K562 (cell line): Measurements from ENCODE around the gene C11orf65. TPM values are rescaled to one million over a fixed set of nuclear protein-coding genes. Genes with fewer than 3 reads are reported as not detected.
A peak's percentile ranks its signal among the peaks of the same experiment; 100 is the strongest.

ENCODE experiments used
- ATAC-seq: fragments of 200-7000 bp; cut with Tn5 transposase; 3 replicates; pipeline ENCODE4 v1.9.1; 2020; ENCODE audit warnings: moderate library complexity
- BruUV-seq: library from RNA; stranded (reverse); fragments of 400-500 nt; replicated peaks from 2 replicates; lab custom pipeline; 2021; lab: Mats Ljungman, UMichigan
- CTCF ChIA-PET: fragments of 300-600 bp; formaldehyde crosslinking; extraction: SDS; loops from one replicate; lab custom pipeline; 2021; ENCODE audit warnings: low intra/inter-chr PET ratio; lab: Yijun Ruan, JAX
- POLR2A ChIA-PET: fragments of 300-600, 350-650 bp; sonication (Branson Sonifier 250); formaldehyde crosslinking; extraction: SDS; loops from one replicate; lab custom pipeline; 2021; ENCODE audit warnings: antibody characterized with exemption, inconsistent platforms; lab: Yijun Ruan, JAX
- DNase-seq, 4 experiments: peaks; one replicate each; pipeline versions ENCODE4 v3.0.0 to v3.0.0-alpha.2; 2011 to 2018; ENCODE audit warnings: low spot score in 3 of 4, mixed read lengths in 3 of 4; ENCODE audit errors: extremely low read depth in 1 of 4
- FAIRE-seq: peaks from 2 replicates; lab custom pipeline; 2011; peaks lifted over from hg19 to GRCh38; lab: Jason Lieb, UNC
- H2AFZ ChIP-seq: 2 replicates; pipeline ENCODE4 v1.6.0; 2011; ENCODE audit warnings: low read depth, low read length, control low read depth, inconsistent platforms
- H3K27ac ChIP-seq: fragments of 200-600 bp; 3 replicates; pipeline ENCODE4 v1.8.0; 2011; ENCODE audit warnings: low read depth, mild to moderate bottlenecking, control low read depth, inconsistent platforms, low read length, moderate library complexity, mixed read lengths; ENCODE audit errors: extremely low read depth
- H3K27me3 ChIP-seq, 2 experiments: fragments of 300-600 bp in 1 of 2; 2 replicates in 1 of 2; 3 replicates in 1 of 2; pipeline versions ENCODE4 v1.6.0 to v1.8.0; 2011; ENCODE audit warnings: inconsistent platforms in 2 of 2, low read length in 2 of 2, mild to moderate bottlenecking in 1 of 2, mixed read lengths in 1 of 2, moderate library complexity in 1 of 2; ENCODE audit not compliant: control insufficient read depth in 2 of 2, insufficient read depth in 2 of 2
- H3K36me3 ChIP-seq: fragments of 300-600 bp; 3 replicates; pipeline ENCODE4 v1.8.0; 2011; ENCODE audit warnings: mild to moderate bottlenecking, low read length, inconsistent platforms; ENCODE audit not compliant: control insufficient read depth, insufficient read depth
- H3K4me1 ChIP-seq, 2 experiments: fragments of 200-600 bp in 1 of 2; replicated peaks in 1 of 2; 2 replicates in 1 of 2; 3 replicates in 1 of 2; pipeline versions ENCODE4 v1.5.1 to v1.8.0; 2011; ENCODE audit warnings: inconsistent platforms in 2 of 2, low read length in 2 of 2, mild to moderate bottlenecking in 1 of 2, mixed read lengths in 1 of 2, moderate library complexity in 1 of 2; ENCODE audit not compliant: control insufficient read depth in 2 of 2, insufficient read depth in 2 of 2
- H3K4me2 ChIP-seq: 2 replicates; pipeline ENCODE4 v1.6.1; 2011; ENCODE audit warnings: low read length, control low read depth, inconsistent platforms, mixed read lengths; ENCODE audit not compliant: insufficient read depth
- H3K4me3 ChIP-seq: fragments of 200-600 bp; sonication (generic), shearing (Covaris generic); 2 replicates; pipeline ENCODE4 v1.5.1; 2016; ENCODE audit warnings: control low read depth, inconsistent platforms
- H3K79me2 ChIP-seq: fragments of 200-600 bp; 3 replicates; pipeline ENCODE4 v1.8.0; 2011; ENCODE audit warnings: low read length, inconsistent platforms; ENCODE audit not compliant: control insufficient read depth, insufficient read depth
- H3K9ac ChIP-seq, 2 experiments: 2 replicates each; pipeline versions ENCODE4 v1.6.0 to v1.6.1; 2011; ENCODE audit warnings: low read depth in 2 of 2, low read length in 2 of 2, control low read depth in 1 of 2, inconsistent platforms in 1 of 2, mild to moderate bottlenecking in 1 of 2, mixed read lengths in 1 of 2; ENCODE audit not compliant: insufficient read depth in 1 of 2
- H3K9me1 ChIP-seq: one replicate; pipeline ENCODE4 v1.6.0; 2011; ENCODE audit warnings: inconsistent platforms, mild to moderate bottlenecking, low read length, moderate library complexity; ENCODE audit not compliant: control insufficient read depth, insufficient read depth
- H3K9me3 ChIP-seq: replicated peaks from 2 replicates; pipeline ENCODE4 v1.5.1; 2011; ENCODE audit warnings: low read depth, low read length, inconsistent platforms; ENCODE audit not compliant: control insufficient read depth, insufficient read depth
- H4K20me1 ChIP-seq: replicated peaks from 2 replicates; pipeline ENCODE4 v1.6.1; 2011; ENCODE audit warnings: low read length, inconsistent platforms, mixed read lengths; ENCODE audit not compliant: control insufficient read depth, insufficient read depth
- CHD2 ChIP-seq: IDR thresholded peaks from 2 replicates; pipeline ENCODE4 v1.6.1; 2011; ENCODE audit warnings: low read depth, low read length
- E2F3 ChIP-seq: fragments of 250-450 bp; sonication (Bioruptor Pico); IDR thresholded peaks from 2 replicates; pipeline ENCODE4 v1.4.0; 2020; ENCODE audit warnings: mild to moderate bottlenecking
- FOXM1 ChIP-seq, 2 experiments: fragments of 450-650 bp in 1 of 2; sonication (generic) in 1 of 2; formaldehyde crosslinking in 1 of 2; IDR thresholded peaks; 2 replicates each; pipeline versions ENCODE4 v1.6.1 to v1.9.0; 2017 to 2022; ENCODE audit warnings: low read depth in 2 of 2, mild to moderate bottlenecking in 2 of 2, missing genetic modification reagents in 1 of 2, moderate library complexity in 1 of 2
- IFI16 ChIP-seq: fragments of 250-450 bp; sonication (Bioruptor Pico); IDR thresholded peaks from 2 replicates; pipeline ENCODE4 v2.1.2; 2022; ENCODE audit warnings: mild to moderate bottlenecking, inconsistent platforms
- NCOA4 ChIP-seq: fragments of 450-650 bp; IDR thresholded peaks from 2 replicates; pipeline ENCODE4 v1.6.1; 2018; ENCODE audit warnings: mild to moderate bottlenecking; ENCODE audit not compliant: partially characterized antibody
- PBX2 ChIP-seq, 2 experiments: IDR thresholded peaks in 1 of 2; conservative IDR thresholded peaks in 1 of 2; 2 replicates each; pipeline ENCODE4 v1.6.1; 2016; ENCODE audit warnings: low read depth in 2 of 2, mild to moderate bottlenecking in 1 of 2, missing compliant biosample characterization in 1 of 2, missing genetic modification characterization in 1 of 2, moderate library complexity in 1 of 2
- RBM14 ChIP-seq: fragments of 200-400 bp; formaldehyde crosslinking; IDR thresholded peaks from 2 replicates; pipeline ENCODE4 v1.6.1; 2018; ENCODE audit warnings: low read depth, mild to moderate bottlenecking, low read length, moderate library complexity, borderline replicate concordance; ENCODE audit not compliant: insufficient read depth
- REST ChIP-seq, 2 experiments: fragments of 450-650 bp; formaldehyde crosslinking in 1 of 2; IDR thresholded peaks; 2 replicates each; pipeline versions ENCODE4 v1.4.0 to v1.6.1; 2014 to 2020; ENCODE audit warnings: mild to moderate bottlenecking in 2 of 2, borderline replicate concordance in 1 of 2, low read depth in 1 of 2
- in situ Hi-C: fragments of 300-500 bp; cut with MboI; formaldehyde crosslinking; loops from 4 replicates; pipeline ENCODE4 v1.15.0; 2018; ENCODE audit warnings: inconsistent platforms, mixed read lengths
- intact Hi-C: fragments of 100-400 bp; cut with micrococcal nuclease; formaldehyde crosslinking; loops from 2 replicates; pipeline ENCODE4 v1.14.2; 2022
- polyA plus RNA-seq, 8 experiments: library from polyadenylated mRNA; depleted of rRNA in 4 of 8; stranded (reverse) in 5 of 8; unstranded in 3 of 8; fragments of >200 nt; fragmentation: Nextera tagmentation in 2 of 8; fragmentation: Illumina TruSeq in 1 of 8; extraction: Ambion mirVana in 2 of 8; extraction: Trizol in 1 of 8; gene quantifications; 2 replicates each; pipeline versions ENCODE4 v1.2.1 to v1.2.3, GENCODE V29; 2011 to 2014; ENCODE audit warnings: inconsistent platforms in 1 of 8, missing spikeins in 1 of 8
- total RNA-seq, 7 experiments: library from RNA; depleted of rRNA in 6 of 7; stranded (reverse); fragments of >200 nt in 6 of 7; fragmentation: Illumina TruSeq in 2 of 7; extraction: Trizol in 2 of 7; gene quantifications; 2 replicates each; pipeline versions ENCODE4 v1.2.1 to v1.2.3, GENCODE V29; 2011 to 2021; ENCODE audit warnings: low replicate concordance in 1 of 7

C11orf65 gene
- total and polyA plus RNA-seq, 9 of the 15 experiments (the other 6 are each of a cell fraction or from before 2014, with no cell fraction given), result 1.0 to 2.1 (median 1.2) TPM

- 0 out of 2 replicates have a peak, but pooled peaks have one; percentile 21 for TF ChIP-seq REST (IDR thresholded peaks at IDR 0.05; ENCODE audit: borderline replicate concordance)
- TF ChIP-seq REST (CRISPR knock-in tag; IDR thresholded peaks at IDR 0.05; ENCODE audit: low read depth), result no peak
- no peak for TF ChIP-seq NCOA4
These were observed 115.9 kb downstream of the C11orf65 start (continued) for GRCh38 chr11:108351468-108351867.

GRCh38 chr11:108346451-108346850 lies 120.9 kb downstream of the C11orf65 start:
- in situ Hi-C loops, result no loop called here
- TF ChIP-seq PBX2 (CRISPR knock-in tag; IDR thresholded peaks at IDR 0.05; ENCODE audit: low read depth) (no peak), PBX2 (tag; conservative IDR thresholded peaks at IDR 0.05; ENCODE audit: low read depth) (no peak), CHD2 (no peak), FOXM1 (IDR thresholded peaks at IDR 0.05; ENCODE audit: low read depth) (no peak), FOXM1 (CRISPR knock-in tag; IDR thresholded peaks at IDR 0.05; ENCODE audit: low read depth) (no peak), E2F3 (CRISPR knock-in tag) (no peak), IFI16 (CRISPR knock-in tag) (no peak), RBM14 (no peak)

More at GRCh38 chr11:108346451-108346850, 120.9 kb downstream of the C11orf65 start:
- Histone ChIP-seq H3K4me3 (no peak overlapping the region), H3K79me2 (no peaks in the 10 kb centered on the region), H3K36me3 (peaks cover 10% of the 10 kb centered on the region; the same call in 2 of the 3 replicates), H3K4me2 (no peak overlapping the region), H3K27me3 (no peaks in the 10 kb centered on the region), H3K4me1 (no peaks in the 10 kb centered on the region), H2AFZ (no peak overlapping the region), H3K9me3 (no peaks in the 10 kb centered on the region), H4K20me1 (no peaks in the 10 kb centered on the region), H3K9me1 (no peaks in the 10 kb centered on the region), H3K27ac (no peak overlapping the region), H3K9ac (no peak overlapping the region)
- DNase-seq, result no peak
- POLR2A ChIA-PET, result no interaction called here
- BruUV-seq, result no TSS peak
- CTCF ChIA-PET, result no interaction called here
- no peak for FAIRE-seq
- intact Hi-C loops, result no loop called here
- ATAC-seq, result no peak
